HG03521 (cell line): Measurements from ENCODE around the gene GARIN1A.
"Not testable (repeated sequence)": the region's sequence is repeated elsewhere in the genome, so short reads cannot be mapped to it uniquely, and the experiment has no call there.

Experiments
- ATAC-seq: cut with Tn5 transposase; IDR thresholded peaks from one replicate; pipeline ENCODE4 v1.9.1; 2021; ENCODE audit warnings: mild to moderate bottlenecking, moderate library complexity; ENCODE audit not compliant: unreplicated experiment

GARIN1A gene

DNA sequence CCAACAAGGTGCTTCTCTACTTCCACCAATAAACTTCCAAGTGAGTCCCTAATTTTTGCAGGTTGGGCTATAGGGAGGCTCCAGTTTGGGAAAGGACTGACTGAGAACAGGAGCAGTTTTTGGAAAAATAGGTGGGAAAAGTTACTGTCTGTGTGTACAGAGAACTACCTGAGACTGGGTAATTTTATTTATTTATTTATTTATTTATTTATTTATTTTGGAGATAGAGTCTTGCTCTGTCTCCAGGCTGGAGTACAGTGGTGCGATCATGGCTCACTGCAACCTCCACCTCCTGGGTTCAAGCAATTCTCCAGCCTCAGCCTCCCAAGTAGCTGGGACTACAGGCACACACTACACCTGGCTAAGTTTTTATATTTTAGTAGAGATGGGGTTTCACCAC lies 11.2 kb downstream of the GARIN1A start:
- not testable (repeated sequence) for ATAC-seq

GRCh38 chr7:128683738-128684137 lies 11.6 kb downstream of the GARIN1A start:
- not testable (repeated sequence) for ATAC-seq

- ATAC-seq: no peak
These were observed 15.0 kb downstream of the GARIN1A start for GRCh38 chr7:128687131-128687530.

DNA sequence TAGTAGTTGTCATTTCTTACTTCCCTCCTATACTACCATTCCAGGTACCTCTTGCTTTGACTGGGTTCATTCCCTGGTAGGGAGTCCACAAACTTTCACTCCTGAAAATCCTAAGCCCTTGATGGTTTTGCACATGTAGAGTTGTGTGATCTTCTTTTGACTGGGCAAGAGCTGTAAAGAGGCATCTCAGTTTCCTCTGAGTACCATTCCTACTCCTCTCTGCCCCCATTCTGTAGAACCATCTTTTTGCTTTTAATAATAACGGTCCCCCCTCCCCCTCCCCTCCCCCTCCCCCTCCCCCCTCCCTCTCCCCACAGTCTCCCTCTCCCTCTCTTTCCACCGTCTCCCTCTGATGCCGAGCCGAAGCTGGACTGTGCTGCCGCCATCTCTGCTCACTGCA lies 16.4 kb downstream of the GARIN1A start:
- ATAC-seq: no peak

DNA sequence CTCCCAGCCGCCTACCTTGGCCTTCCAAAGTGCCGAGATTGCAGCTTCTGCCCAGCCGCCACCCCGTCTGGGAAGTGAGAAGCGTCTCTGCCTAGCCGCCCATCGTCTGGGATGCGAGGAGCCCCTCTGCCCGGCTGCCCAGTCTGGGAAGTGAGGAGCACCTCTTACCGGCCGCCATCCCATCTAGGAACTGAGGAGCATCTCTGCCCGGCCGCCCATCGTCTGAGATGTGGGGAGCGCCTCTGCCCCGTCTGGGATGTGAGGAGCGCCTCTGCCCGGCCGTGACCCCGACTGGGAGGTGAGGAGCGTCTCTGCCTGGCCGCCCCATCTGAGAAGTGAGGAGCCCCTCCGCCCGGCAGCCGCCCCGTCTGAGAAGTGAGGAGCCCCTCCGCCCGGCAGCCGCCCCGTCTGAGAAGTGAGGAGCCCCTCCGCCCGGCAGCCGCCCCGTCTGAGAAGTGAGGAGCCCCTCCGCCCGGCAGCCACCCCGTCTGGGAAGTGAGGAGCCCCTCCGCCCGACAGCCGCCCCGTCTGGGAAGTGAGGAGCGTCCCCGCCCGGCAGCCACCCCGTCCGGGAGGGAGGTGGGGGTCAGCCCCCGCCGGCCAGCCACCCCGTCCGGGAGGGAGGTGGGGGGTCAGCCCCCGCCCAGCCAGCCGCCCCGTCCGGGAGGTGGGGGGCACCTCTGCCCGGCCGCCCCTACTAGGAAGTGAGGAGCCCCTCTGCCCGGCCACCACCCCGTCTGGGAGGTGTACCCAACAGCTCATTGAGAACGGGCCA lies 17.3 kb downstream of the GARIN1A start:
- not testable (repeated sequence) for ATAC-seq

DNA sequence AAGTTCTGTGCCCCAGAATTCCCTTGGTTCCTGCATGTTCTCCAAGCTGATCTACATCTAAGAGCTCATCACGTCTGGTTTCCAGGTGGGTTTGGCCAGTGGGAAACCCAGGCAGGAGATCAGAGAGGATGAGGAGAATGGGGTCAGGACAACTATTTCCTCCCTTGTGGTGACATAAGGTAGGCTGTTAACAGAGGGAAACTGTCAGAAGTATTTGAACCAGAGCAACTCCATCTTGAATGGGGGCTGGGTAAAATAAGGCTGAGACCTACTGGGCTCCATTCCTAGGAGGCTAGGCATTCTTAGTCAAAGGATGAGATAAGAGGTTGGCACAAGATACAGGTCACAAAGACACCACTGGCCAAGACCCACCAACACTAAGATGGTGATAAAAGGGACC lies 19.1 kb downstream of the GARIN1A start:
- ATAC-seq: no peak

GRCh38 chr7:128692623-128693270 lies 20.7 kb downstream of the GARIN1A start:
- no peak for ATAC-seq

- ATAC-seq: no peak
These were observed 21.4 kb downstream of the GARIN1A start for GRCh38 chr7:128693373-128694015.

- no peak for ATAC-seq
These were observed 22.6 kb downstream of the GARIN1A start for GRCh38 chr7:128694738-128695137.

- no peak for ATAC-seq
These were observed 25.3 kb downstream of the GARIN1A start for GRCh38 chr7:128697302-128697905.

DNA sequence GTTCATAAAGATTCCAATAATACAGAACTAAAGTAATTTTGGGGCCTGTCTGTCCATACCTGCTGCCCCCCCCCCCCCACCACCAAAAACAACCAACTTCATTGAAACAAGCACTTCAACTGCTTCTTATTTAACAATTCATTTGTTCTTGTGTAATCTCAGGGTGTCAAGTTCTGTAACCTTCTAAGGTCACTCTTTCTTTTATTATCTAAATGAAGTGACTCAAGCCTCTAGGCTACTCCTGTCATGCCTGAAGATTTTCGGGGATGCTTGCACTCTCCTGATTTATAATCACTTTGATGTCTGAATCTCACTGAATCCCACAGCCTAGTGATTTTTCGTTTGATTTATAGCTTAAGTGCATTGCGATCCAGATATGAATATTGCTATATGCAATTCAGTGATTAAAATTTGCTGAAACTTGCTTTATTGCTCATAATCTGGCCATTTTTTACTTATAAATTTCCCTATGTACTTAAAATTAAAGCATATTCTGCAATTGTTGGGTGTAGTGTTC lies 27.2 kb downstream of the GARIN1A start:
- no peak for ATAC-seq

GRCh38 chr7:128699895-128700294 lies 27.8 kb downstream of the GARIN1A start:
- no peak for ATAC-seq

DNA sequence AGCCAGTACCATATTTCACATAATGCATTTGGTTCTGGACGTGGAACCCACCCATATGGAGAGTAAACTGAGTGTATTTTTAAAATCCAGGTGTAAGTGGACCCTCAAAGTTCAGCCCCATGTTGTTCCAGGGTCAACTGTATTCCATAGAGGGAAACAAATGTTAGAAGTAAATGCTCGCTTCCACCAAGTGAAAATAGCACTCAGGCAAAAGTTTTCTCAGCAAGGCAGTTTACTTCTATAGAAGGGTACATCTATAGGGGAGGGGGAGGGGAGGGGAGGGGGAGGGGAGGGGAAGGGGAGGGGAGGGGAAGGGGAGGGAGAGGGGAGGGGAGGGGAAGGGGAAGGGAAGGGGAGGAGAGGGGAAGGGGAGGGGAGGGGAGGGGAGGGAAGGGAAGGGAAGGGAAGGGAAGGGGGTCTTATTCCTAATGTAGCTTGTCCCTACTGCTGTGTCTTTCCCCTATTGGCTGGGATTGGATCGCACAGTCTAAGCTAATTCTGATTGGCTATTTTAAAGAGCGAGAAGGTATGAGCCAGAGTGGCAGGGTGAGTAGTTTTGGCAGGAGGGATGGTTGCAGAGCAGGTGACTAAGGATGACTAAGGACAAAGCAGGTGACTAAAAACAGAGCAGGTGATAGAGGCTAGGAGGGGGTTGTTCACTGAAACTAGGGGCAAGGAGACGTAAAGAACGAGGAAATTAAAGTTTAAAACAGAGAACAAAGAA lies 29.1 kb downstream of the GARIN1A start:
- ATAC-seq: no peak

GRCh38 chr7:128703609-128704241 lies 31.6 kb downstream of the GARIN1A start:
- no peak for ATAC-seq

- ATAC-seq: no peak
These were observed 33.8 kb downstream of the GARIN1A start for GRCh38 chr7:128705891-128706333.

- no peak for ATAC-seq
These were observed 35.7 kb downstream of the GARIN1A start for GRCh38 chr7:128707752-128708151.

DNA sequence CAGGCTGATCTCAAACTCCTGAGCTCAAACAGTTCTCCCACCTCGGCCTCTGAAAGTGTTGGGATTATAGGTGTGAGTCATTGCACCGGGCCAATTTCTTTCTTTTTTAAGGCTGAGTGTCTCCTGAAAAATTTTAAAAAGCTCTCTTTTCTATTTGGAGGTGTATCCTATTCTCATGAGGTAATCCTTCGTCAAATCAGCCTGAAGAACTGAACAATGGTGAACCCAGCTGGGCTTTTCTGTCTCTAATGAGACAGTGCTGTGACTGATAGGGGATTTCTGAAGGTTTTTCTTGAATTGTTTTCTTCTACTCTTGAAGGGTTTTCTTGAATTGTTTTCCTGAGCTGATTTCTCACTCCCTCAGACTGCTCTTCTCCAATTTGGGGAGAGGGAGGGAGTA lies 36.1 kb downstream of the GARIN1A start:
- no peak for ATAC-seq

DNA sequence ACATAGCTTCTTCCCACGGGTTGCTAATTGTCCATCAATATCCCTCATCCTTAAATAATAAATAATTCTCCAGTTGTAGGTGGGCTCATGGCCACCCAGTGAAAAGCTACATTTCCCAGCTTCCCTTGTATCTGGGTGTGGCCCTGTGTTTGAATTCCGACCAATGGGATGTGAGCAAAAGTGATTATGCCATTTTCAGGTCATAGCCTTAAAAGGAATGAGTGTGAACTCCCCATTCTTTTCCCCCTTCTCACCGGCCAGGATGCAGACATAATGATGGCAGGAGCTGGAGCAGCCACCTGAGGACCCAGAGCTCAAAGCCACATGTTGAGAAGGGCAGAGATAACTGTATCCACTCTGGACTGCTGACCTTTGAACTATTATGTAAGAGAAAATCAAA lies 36.7 kb downstream of the GARIN1A start:
- ATAC-seq: no peak

DNA sequence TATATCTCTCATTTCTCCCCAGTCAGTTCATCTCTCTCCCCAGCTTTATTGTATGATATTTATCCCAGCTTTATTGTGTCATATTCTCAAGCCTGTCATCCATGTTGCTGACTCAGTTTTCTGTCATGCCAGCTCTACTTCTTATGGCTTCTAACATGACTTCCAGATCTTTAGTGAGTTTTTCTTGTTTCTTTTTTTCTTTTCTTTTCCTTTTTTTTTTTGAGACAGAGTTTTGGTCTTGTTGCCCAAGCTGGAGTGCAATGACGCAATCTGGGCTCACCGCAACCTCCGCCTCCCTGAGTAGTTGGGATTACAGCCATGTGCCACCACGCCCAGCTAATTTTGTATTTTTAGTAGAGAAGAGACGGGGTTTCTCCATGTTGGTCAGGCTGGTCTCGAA lies 38.4 kb downstream of the GARIN1A start:
- no peak for ATAC-seq

DNA sequence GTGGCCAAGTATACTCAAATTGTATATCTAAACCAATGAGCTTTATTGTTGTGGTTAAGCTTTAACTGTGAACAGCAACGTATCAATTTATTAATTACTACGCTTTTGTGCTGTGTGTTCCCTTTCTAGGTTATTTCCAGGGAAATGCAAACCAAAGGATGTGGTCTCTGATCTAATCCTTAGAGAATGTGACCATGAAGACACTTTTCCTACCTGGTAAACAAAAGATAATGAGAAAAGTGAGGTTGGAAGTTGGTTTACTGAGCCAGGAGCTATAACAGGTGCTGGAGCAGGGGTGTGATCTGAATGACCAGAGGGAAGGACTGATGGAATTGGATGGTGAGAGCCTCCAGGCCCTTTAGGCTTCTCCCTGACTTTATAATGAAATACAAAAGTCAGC lies 41.7 kb downstream of the GARIN1A start:
- no peak for ATAC-seq
